HG03575 (cell line): ENCODE data around the gene CFAP97.
"Not testable (repeated sequence)": the region's sequence is repeated elsewhere in the genome, so short reads cannot be mapped to it uniquely, and the experiment has no call there.

Experiments
- ATAC-seq: cut with Tn5 transposase; IDR thresholded peaks from one replicate; pipeline ENCODE4 v1.9.1; 2021; ENCODE audit not compliant: unreplicated experiment, insufficient number of reproducible peaks, low FRiP score; ENCODE audit errors: extremely low read depth

Gene CFAP97

DNA sequence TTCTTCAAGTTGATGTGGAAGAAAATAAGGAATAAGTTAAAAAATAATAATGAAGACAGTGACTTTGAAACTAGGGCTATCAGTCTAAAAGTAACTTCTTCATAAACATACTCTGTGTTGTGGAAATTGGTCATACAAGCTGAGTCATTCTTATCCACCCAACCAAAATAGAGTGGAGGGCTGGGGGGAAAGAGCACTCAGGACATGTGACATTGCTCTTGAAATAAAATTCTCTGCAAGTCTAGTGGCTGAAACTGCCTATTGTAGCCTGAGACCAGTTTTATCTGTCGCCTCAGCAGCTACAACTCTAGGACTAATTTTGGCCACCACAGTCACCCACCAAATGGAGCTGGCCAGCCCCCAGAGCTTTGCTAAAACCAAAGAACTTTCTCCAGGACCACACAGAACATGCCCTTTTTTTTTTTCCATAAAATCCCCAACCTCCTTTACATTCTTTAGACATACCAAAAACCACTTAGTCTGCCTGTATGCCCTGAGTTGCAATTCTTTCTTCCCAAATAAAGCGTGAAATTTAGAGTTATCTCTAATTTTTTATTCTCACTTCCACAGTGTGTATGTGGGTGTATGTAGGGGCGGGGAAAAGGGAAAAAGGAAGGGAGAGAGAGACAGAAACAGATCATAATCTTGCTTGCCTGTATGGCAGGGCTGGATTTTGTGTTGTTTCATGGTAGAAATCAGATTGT lies 83.7 kb downstream of the CFAP97 start:
- ATAC-seq, result no peak

DNA sequence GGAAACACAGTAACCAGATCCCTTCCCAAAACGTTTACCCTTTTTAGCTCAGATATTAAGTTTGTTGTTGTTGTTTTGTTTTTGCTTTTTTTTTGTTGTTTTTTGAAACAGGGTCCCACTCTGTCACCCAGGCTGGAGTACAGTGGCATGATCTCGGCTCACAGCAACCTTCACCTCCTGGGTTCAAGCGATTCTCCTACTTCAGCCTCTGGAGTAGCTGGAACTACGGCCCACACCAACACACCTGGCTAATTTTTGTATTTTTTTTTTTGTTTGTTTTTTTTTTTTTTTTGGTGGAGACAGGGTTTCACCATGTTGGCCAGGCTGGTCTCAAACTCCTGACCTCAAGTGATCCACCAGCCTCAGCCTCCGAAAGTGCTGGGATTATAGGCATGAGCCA lies 84.3 kb downstream of the CFAP97 start:
- ATAC-seq, result not testable (repeated sequence)

DNA sequence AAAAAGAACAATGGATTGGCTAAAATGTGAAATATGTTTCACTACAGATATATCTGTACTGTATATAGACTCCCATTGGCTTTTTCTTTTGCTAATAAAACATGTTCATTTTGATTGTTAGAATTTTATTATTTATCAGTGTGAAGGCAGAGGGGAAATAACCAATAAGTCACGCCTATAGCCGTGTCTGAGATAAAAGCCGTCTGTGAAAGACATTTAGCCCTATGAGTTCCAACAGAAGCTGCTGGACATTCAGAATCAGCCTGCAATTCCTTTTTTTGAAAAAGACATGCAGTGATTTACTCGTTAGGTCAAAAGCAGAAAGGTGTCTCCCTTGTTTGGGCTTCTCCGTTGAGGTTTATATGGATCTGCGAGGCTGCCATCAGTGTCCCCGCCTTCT lies 84.9 kb downstream of the CFAP97 start:
- no peak for ATAC-seq

DNA sequence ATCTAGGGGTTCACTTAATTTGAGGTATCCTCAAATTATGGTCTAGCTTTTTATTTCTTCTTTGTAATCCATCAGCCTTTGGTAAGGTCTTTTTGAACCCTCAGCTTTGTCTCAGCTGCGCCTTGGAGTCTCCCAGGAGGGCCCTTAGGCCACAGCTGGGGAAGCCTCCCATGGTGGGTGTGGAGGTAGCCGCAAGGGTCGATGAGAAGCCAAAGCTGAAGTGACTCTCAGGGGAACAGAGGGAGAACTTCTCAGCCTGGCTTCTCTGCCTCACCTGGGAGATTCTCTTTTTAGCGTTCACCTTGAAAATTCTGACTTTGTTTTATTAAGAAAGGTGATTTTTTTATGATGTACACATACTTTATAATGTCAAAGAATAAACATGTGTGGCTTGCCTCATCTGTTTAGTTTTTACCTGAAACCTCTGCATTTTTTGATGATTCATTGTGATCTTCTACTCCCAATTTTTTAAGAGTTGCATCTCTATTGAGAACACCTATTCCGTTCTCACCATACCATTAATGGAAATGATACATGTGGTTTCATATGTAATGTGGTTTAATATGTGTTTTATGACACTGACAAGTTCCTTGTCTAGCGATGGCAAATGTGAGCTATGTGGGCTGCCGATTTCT lies 86.4 kb downstream of the CFAP97 start:
- no peak for ATAC-seq

DNA sequence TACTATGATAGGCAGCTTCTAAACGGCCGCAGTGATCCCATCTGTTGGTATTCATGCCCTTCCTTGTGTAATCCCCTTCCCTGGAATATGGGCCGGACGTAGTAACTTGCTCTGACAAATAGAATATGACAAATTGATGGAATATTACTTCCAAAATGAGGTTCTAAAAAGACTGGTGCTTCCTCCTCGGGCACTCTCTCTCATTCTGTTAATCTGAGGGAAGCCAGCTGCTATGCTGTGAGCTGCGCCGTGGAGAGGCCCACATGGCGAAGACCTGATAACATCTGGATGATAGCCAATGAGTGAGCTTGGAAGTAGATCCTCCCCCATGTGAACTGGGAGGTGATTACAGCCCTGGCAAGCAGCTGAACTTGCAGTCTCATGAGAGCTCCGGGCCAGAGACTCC lies 88.0 kb downstream of the CFAP97 start:
- no peak for ATAC-seq

DNA sequence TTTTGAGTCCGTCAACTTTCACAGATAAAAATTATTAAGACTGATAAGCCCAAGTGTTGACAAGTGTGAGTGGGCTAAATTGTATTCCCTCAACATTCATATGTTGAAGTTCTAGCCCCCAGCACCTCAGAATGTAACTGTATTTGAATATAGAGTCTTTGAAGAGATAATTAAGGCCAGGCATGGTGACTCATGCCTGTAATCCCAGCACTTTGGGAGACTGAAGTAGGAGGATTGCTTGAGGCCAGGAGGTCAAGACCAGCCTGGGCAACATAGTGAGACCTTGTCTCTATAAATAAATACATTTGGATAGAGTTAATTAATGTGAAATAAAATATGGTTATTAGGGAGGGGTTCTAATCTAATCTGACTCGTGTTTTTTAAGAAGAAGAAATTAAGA lies 90.5 kb downstream of the CFAP97 start:
- ATAC-seq, result no peak

DNA sequence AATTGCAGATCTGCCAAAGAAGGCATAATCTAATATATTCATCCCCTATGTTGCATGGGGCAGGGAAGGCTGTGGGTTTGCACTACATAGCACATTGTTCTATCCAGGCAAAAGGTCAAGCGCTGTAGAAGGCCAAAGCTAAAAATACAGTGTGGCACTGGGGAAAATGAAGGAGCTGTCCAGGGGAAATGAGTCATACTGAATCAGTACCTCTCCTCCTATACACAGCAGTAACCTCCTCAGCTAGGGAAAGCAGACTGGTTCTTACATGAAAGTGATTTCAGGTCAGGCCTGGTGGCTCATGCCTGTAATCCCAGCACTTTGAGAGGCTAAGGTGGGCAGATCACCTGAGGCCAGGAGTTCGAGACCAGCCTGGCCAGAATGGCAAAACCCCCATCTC lies 91.7 kb downstream of the CFAP97 start:
- ATAC-seq, result no peak

DNA sequence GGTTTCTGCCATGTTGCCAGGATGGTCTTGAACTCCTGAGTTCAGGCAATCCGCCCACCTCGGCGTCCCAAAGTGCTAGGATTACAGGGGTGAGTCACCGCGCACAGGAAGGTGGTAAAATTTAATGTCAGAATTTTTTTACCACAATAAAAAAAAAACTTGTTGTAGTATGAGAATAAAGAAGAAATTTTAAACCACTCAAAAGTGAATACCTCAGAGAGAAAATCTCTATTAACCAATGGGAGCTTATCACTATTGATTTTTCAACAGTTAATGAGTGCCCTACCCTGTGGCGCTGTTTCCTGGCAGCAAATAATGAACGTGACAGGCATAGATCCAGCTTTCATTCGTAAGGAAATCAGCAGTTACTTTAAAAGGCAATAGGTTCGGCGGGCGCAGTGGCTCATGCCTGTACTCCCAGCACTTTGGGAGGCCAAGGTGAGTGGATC lies 93.4 kb downstream of the CFAP97 start:
- ATAC-seq, result no peak

DNA sequence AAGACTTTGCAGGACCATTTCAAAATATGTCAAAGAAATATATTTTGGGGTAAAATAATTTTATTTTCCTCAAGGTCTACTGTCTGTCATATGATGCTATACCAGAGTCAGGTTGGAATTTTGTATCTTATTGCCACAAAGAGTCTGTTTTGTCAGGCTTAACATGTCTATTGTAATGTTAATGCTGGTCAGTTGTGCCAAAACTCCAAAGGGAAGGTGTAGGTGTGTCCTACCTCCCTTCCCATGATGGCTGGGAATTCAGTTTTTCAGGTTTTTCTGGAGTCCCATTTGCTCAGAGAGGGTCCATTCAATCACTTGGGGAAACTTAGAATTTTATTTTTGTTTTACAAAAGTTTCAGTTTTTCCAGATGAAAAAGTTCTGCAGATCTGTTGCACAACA lies 94.1 kb downstream of the CFAP97 start:
- no peak for ATAC-seq
